ENCODE results near the gene POP4.

- TF ChIP-seq CTCF (conservative IDR thresholded peaks at IDR 0.05) (no peak), ZFX (IDR thresholded peaks at IDR 0.05) (no peak)
Measured at GRCh38 chr19:29596080-29596727, 9.9 kb upstream of the POP4 start.
